Glomerular visceral epithelial cell (primary cell): ENCODE results near the gene RAG2.
"Not testable (repeated sequence)": the region's sequence is repeated elsewhere in the genome, so short reads cannot be mapped to it uniquely, and the experiment has no call there.

ENCODE experiments used
- DNase-seq: peaks from one replicate; pipeline ENCODE4 v3.0.0-alpha.2; 2016; ENCODE audit errors: extremely low spot score

The RAG2 gene

DNA sequence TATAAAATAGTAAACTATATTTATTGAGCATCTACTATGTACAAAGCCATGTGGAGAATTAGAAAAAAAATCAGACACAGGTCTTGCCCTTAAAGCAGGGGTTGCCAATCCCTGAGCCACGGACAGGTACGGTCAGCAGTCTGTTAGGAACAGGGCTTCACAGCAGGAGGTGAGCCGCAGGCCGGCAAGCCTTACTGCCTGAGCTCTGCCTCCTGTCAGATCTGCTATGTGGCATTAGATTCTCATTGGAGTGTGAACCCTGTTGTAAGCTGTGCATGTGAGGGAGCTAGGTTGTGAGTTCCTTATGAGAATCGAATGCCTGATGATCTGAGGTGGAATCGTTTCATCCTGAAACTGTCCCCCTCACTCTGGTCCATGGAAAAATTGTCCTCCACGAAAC, 2.1 kb upstream of the RAG2 start:
- DNase-seq = no peak

DNA sequence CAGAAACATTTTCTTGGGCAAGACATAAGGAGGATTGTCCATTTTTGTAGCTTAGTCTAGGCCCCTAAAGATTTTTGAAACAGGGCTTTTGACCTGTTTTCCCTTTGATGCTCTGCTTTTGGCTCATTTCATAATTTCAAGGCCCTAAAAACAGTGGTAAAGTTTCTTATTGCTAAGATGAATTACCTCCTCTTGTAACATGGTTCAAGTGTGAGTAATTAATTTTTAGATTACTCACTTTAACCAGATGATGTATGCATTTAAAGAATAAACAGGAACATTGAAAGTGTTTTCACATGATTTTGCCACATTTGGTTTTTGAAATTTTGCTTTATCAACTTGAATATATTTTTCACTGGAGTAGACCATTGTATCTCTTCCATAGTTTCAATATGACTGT, 1.2 kb downstream of the RAG2 start:
- no peak for DNase-seq

DNA sequence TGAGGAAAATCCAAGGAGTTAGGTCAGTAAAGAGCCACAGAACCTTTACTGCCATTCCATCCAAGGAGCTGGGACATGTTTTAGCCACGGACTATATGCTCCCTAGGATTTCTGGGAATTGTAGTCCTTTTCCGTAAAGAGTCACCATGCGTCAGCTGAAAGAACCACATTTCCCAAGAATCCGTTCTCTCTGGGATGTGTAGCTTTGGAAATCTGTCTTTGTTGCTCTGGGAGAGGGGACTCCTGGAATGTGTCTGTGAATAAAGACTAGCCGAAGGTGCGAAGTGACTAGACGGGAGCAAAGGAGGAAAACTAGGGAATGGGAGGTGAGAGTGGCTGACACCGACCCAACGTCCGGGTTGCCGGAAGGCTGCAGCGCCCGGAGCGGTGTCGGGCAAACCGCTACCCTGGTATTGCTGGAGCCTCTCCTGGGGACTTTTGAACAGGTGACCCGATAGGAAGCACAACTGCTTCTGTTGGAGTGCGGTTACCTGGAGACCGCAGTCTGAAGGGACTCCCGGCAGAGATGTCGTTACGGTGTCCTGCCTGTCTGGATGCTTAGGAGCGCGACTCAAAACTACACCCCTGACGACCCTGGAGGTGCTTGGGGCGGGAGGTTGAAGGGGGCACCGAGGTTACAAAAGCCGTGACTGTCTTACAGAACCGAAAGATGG, 3.6 kb downstream of the RAG2 start, which contains the start of gene IFTAP:
Gene IFTAP, plus strand, starts transcription at position 187 of the 674 bp plus-strand sequence. CDS start 15,602 bp downstream, outside the sequence.
- DNase-seq = peak; percentile 85

DNA sequence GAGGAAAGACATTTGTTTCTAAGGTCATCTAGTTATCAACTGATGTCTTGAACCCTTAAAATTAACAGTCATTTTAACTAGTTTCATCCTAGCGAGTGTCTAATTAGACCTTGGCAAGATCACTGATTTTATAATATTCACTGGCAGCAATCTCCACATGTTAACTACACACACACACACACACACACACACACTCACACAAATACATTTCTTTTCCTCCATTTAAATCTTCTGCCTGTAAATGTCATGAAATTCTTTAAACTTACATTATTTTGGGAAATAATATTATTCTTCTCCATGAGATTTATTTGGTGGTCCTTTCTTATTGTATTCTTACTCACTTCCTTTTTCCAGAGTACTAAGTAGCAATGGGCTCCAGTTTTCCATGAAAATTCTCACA, 6.6 kb downstream of the RAG2 start:
- no peak for DNase-seq

DNA sequence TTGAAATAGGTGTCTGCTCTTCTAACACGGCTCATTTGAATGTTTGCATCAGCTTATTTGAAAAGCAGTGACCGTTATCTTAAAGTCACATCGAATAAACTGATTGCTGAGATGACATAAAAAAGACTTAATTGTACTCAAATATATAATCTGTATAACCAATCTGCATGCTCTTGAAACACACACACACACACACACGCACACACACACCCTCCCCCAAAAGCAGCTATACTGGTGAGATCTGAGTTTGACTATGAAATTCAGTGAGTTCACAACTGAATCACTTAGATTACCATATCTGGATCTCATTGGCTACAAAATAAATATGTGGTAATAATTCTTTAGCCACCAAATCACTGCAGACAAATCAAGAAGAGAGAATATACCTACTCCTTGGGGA, 7.5 kb downstream of the RAG2 start:
- DNase-seq = no peak

DNA sequence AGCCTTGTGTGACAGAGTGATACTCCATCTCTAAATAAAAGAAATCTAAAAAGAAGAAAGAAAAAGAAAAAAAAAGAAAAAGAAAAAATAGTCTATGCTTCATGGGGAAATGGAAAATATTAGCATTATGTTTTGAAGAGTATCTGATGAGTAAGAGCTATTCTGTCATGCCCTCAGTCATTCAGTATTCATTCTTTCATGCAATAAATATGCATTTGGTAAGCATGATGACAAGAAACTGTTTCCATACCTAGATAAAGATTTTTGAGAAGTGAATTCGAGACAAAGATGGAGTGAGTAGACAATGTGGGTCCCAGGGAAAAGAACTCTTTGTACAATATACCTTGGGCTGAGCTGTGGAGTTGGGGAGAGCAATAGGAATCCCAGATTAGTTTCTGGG, 9.9 kb downstream of the RAG2 start:
- DNase-seq = no peak

DNA sequence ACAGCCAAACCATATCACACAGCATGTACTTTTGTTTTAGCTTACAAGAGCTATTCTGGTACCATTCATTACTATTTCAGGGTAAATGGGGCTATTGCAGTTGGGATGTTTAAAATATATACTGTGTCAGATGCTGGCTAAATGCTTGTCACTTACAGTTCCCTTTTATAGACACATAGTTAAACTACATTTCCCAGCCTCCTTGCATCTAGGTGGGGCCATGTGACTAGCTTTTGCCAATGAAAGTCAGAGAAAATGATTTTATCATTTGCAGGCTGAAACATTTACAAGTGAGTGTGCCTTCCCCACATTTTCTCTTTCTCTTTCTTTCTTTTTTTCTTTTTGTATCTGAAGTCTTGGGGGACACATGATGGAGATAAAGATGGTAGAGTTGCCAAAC, 11.5 kb downstream of the RAG2 start:
- DNase-seq = no peak

DNA sequence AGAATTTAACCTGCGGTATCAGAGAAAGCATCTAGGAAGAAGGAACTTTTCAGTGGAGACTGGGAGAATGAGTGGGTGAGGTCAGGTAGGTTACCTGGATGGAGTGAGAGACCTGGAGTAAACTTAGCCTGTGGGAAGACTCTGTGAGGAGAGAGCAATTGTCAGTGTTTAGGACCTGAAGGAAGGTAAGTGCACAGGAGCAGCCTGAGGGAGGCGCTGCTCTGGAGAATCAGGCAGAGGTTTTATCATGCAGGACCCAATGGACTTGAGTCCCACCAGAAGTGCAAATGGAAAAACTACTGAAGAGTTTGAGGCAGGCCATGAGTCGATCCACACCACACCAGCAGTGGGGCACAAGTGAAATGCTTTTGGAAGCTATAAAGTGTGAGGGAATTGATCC, 14.4 kb downstream of the RAG2 start:
- no peak for DNase-seq

DNA sequence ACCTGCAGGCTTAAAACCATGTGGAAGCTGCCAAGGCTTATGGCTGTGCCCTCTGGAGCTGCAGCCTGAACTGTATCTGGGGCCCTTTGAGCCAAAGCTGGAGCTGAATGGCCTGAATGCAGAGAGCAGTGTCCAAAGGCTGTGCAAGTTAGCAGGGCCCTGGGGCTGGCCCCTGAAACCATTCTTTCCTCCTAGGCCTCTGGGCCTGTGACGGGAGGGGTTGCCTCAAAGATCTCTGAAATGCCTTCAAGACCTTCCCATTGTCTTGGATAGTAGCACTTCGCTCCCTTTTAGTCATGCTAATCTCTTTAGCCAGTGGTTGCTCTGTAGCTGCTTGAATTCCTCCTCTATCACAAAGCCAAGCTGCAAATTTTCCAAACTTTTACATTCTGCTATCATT, 16.5 kb downstream of the RAG2 start:
- DNase-seq = no peak

DNA sequence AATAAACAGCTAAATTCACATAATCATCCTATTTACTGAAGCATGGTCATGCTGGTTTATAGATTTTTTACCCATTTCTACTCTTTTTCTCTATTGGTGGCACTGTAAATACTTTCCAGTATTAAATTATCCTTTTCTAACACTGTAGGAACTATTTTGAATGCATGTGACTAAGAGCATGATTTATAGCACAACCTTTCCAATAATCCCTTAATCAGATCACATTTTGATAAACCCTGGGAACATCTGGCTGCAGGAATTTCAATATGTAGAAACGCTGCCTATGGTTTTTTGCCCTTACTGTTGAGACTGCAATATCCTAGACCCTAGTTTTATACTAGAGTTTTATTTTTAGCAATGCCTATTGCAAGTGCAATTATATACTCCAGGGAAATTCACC, 19.6 kb downstream of the RAG2 start:
- no peak for DNase-seq

DNA sequence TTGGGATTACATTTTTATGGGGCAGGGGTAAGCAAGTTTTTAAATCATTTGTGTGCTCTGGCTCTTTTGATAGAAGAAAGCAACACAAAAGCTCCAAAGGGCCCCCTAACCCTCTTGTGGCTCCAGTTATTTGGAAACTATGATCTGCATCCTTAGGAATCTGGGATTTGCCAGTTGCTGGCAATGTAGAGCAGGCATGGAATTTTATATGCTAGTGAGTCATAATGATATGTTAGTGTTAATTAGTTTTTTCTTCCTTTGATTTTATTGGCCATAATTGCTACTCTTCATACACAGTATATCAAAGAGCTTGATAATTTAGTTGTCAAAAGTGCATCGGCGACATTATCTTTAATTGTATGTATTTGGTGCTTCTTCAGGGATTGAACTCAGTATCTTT, 20.2 kb downstream of the RAG2 start:
- peak; percentile 20 for DNase-seq

DNA sequence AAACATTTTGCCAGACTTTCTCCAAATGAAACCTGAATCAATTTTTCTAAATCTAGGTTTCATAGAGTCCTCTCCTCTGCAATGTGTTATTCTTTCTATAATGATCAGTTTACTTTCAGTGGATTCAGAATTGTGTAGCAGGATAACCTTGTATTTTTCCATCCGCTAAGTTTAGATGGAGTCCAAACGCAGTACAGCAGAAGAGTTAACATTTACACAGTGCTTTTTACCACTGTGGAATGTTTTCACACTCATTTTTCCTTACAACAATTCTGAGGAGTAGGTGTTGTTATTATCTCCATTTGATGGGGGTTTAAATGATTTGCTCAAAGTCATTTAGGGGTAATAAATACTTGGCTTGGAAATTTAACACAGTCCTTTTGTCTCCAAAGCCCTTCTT, 20.7 kb downstream of the RAG2 start:
- no peak for DNase-seq

DNA sequence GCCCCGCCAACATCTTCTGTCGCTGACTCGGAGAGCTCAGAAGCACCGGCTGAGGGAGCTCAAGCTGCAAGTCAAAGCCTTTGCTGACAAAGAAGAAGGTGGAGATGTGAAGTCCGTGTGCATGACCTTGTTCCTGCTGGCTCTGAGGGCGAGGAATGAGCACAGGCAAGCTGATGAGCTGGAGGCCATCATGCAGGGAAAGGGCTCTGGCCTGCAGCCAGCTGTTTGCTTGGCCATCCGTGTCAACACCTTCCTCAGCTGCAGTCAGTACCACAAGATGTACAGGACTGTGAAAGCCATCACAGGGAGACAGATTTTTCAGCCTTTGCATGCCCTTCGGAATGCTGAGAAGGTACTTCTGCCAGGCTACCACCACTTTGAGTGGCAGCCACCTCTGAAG, 23.6 kb downstream of the RAG2 start:
- peak; percentile 73 for DNase-seq

DNA sequence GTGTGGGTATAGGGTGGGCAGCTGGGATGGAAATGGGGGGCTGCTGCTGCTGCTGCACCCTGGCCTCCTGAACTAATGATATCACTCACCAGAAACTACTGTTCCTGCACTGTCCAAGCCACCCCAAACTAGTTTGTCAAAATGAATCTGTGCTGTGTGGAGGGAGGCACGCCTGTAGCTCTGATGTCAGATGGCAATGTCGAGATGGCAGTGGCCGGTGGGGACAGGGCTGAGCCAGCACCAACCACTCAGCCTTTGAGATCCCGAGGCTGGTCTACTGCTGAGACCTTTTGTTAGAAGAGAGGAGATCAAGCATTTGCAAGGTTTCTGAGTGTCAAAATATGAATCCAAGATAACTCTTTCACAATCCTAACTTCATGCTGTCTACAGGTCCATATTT, 28.9 kb downstream of the RAG2 start:
- no peak for DNase-seq

DNA sequence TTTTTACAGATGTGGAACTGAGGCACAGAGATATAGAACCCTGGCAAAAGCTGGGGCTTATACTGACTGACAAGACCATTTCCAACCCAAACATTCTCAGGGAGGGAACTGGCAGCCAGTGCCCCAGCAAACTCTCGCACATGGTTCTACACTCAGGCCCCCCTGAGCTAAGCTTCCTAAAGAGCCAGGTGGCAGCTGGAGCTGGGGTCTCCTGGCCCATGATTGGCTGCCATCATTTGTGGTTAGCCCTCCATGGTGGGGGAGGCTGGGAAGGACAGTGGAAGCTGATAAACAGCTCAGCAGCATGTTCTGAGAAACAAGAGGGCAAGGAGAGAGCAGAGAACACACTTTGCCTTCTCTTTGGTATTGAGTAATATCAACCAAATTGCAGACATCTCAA, 30.3 kb downstream of the RAG2 start, which contains the start of gene RAG1:
Gene RAG1, plus strand, starts transcription at position 314 of the 400 bp plus-strand sequence. CDS start 5,298 bp downstream, outside the sequence.
- no peak for DNase-seq

DNA sequence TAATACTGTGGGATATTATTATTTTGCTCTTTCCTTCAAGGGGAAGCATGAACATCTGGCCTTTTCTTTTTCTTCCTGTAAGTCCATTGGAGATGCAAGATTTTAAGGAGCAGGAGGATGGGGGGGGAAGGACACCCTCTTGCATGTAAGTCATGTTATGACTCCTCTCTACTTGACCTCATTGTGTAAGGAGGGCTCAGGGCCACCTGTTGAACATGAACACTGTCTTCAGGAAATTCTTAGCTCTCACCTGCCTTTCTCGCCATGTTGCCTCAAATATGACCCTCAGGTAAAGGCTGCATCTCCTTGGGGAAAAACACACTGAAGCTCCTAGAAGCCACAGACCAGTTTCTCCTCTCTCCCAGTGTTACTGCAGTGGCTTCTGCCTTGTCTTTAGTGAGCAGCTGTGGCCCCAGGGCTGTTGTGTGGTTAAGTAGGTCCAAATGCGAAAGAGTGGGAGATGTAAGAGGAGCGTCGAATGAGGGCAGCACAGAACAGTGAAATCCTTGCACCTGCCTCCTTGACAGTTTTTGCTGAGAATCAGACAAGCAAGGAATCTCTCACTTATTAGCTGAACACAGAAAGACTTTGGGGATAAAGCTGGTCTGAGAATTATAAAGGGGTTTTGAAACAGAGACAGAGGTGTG, 31.5 kb downstream of the RAG2 start:
- no peak for DNase-seq

DNA sequence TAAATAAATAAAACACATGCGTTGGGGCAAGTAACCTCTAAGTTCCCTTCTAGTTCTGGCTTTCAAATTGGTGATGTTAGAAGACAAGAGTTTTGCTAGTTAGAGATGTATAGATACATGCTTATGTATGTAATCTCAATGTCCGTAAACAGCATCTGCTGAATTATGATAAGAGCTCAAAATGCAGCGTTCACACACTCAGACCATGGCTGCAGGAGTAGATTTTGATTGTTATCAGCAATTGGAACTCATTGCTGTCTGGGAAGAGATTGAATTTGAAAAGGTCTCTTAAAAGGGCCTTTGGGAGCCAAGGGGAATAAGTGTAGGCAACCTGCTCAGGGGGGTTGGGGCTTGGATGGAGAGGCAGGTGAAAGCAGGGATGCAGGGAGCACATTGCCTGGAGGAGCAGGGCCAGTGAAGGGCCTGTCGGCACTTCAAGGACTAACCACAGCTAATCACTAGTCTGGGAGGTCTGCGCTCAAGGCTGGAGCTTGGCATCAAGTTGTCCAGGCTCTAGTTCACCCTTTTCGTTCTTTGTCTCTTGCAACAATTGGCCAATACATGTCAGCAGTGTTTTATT, 32.9 kb downstream of the RAG2 start:
- no peak for DNase-seq

DNA sequence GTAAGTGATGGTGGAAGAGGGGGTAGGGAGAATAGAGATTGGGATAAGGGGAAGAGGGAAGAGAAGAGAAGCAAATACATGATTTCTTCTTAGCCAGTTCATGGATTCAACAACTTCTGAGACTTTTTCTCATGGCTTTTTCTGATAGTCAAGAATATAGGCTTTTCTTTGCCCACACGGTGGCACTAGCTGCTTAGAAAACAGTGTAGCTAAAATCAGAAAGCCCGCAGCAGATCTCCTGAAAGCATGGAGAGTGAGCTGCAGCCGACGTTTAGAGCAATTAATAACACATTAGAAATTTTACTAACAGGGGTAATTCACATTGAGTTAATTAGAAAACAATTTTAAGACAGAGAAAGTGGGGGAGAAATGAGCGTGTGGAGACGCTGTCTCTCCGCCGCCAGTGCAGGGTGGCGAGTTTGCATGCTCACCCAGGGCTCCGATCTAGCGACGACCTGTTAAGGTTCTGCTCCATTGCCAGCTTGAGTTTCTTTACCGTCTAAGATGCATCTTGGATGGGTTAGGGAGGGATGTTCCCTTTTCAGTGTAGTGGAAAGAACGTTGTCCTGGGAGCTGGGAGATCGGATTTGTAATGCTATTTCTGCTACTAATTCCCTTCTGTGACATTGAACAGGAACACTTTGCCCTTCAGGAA, 33.5 kb downstream of the RAG2 start:
- DNase-seq = peak; percentile 58

DNA sequence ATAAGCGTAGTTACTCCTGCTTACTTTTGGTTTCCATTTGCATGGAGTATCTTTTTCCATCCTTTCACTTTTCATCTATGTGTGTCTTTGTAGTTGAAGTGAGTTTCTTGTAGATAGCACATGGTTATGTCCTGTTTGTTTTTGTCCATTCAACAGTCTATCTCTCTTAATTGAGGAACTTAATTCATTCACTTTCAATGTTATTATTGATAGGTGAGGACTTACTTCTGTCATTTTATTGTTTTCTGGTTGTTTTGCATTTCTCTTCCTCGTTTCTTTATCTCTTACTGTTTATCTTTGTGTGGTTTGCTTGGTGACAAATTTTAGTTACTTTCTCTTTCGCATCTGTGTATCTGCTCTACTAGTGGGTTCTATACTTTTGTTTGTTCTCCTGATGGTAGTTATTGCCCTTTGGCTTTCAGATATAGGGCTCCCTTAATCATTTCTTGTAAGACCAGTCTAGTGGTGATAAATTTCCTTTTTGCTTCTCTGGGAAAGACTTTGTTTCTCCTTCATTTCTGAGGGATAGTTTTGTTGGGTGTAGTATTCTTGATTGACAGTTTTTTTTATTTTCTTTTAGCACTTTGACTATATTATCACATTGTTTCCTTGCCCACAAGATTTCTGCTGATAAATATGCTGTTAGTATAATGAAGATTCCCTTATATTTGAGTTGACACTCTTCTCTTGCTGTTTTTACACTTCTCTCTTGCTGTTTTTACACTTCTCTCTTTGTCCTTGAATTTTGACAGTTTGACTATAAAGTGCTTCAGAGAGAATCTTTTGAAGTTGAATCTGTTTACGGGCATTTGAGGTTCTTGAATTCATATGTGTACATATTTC, 39.2 kb downstream of the RAG2 start:
- DNase-seq = no peak

DNA sequence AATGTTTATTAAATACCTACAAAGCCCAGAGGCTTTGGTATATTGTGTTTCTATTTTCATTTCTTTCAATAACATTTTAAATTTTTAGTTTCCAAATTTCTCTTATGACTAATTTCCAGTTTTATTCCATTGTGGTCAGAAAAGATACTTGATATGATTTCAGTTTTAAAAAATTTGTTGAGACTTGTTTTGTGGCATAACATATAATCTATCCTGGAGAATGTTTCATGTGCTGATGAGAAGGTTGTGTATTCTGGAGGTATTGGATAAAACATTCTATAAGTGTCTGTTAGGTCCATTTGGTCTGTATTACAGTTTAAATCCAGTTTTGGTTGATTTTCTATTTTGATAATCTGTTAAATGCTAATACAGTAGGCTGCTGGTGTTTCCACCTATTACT, 40.0 kb downstream of the RAG2 start:
- no peak for DNase-seq

DNA sequence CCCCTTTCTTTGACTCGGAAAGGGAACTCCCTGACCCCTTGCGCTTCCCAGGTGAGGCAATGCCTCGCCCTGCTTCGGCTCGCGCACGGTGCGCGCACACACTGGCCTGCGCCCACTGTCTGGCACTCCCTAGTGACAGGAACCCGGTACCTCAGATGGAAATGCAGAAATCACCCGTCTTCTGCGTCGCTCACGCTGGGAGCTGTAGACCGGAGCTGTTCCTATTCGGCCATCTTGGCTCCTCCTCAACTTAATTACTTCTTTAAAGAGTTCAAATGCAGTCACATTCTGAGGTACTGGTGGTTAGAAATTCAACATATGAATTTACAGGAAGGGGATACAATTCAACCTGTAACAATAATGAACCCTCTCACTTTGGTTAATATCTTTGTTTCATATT, 40.6 kb downstream of the RAG2 start:
- DNase-seq = not testable (repeated sequence)
